Glomerular visceral epithelial cell (primary cell): ENCODE data around the gene GALK2.
"Not testable (repeated sequence)": the region's sequence is repeated elsewhere in the genome, so short reads cannot be mapped to it uniquely, and the experiment has no call there.

ENCODE experiments used
- DNase-seq: peaks from one replicate; pipeline ENCODE4 v3.0.0-alpha.2; 2016; ENCODE audit errors: extremely low spot score

GALK2 gene

DNA sequence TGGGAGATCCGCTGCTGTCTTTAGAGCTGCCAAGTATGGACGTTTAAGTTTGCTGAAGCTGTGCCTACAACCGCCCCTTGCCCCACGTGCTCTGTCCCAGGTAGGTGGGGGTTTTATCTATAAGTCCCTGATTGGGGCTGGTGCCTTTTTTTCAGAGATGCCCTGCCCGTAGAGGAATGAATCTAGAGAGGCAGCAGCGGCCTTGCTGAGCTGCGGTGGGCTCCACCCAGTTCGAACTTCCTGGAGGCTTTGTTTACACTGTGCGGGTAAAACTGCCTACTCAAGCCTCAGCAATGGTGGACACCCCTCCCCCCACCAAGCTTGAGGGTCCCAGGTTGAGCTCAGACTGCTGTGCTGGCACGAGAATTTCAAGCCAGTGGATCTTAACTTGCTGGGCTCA lies 169.6 kb downstream of the GALK2 start:
- no peak for DNase-seq

DNA sequence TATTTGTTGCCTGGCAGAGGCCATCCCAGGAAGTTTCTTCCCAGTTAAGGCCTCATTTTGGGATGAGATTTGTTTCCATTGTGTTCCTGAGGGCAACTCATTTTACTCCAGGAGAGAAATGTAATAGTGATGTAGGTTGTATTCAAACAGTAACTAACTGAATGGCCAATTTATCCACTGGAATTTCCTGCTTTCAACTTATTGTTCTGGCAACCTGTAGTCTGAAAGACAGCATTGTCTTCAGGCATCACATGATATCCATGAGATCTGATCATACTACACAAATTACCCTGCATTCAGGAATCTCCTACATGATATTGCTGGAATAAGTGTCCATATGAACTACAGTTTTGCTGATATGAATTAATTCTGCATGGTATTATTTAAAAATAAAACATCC lies 173.5 kb downstream of the GALK2 start:
- no peak for DNase-seq

DNA sequence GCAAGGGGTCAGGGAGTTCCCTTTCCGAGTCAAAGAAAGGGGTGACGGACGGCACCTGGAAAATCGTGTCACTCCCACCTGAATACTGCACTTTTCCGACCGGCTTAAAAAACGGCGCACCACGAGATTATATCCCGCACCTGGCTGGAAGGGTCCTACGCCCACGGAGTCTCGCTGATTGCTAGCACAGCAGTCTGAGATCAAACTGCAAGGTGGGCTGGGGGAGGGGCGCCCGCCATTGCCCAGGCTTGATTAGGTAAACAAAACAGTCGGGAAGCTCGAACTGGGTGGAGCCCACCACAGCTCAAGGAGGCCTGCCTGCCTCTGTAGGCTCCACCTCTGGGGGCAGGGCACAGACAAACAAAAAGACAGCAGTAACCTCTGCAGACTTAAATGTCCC lies 184.4 kb downstream of the GALK2 start:
- not testable (repeated sequence) for DNase-seq

DNA sequence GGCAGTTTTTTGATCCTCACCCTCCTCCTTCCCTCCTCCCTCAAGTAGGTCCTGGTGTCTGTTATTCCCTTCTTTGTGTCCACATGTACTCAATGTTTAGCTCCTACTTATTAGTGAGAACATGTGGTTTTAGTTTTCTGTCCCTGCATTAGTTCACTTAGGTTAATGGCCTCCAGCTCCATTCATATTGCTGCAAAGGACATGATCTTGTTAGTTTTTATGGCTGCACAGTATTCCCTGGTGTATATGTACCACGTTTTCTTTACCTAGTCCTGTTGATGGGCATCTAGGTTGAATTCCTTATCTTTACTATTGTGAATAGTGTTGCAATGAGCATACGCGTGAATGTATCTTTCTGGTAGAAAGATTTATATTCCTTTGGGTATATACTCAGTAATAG lies 191.3 kb downstream of the GALK2 start:
- no peak for DNase-seq

DNA sequence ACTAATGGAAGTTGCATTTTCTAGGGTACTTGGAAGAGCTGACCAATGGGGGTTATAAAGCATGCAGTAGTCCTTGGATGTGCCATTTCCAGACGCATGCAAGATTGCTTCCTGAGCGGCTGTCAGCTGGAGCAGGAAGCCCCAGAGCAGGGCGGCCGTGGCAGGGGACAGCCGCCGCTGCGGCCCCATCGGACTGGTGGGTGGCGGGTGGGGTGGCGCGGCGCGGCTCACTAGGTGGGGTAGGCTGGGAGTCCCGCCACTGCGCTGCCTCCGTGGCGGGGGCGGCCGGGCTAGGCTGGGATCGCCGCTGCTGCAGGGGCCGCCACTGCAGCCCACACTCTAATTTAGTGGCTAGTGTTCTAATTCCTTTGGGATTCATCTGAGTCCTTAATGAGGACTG lies 196.4 kb downstream of the GALK2 start:
- no peak for DNase-seq

DNA sequence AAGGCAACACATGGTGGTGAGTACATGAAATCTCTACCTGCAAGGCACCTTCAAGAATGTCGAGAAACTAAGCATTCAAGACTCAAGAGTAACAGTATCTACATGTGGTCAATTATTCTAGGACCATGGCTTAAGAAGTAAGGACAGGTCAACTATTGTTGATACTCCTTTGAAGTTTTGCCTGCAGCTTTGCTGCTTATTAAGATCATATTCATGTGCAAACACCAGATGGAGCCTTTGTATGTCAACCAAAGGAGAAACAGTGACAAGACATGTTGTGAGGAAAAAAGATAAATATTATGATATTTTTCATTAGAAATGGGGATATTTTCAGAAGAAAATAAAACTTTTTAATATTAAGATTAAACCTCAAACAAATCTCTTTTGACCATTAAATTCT lies 200.7 kb downstream of the GALK2 start:
- no peak for DNase-seq

DNA sequence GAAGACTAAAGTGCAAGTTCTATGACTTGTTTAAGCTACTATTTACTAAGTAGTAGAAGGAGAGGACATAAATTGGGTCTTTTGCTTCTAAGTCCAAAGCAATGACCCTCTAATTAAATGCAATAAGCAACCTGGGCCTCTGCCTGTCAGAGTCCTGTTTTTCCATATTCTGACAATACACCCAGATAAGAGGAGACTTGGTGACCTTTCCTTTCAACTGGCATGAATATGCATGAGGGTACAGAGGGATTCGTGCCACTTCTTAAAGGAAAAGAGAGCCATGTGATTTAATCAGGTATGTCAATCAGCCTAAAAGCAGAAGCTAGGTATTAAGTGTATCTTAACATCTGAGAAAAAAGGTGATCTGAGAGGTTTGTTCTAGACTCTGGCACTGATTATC lies 202.3 kb downstream of the GALK2 start:
- no peak for DNase-seq

DNA sequence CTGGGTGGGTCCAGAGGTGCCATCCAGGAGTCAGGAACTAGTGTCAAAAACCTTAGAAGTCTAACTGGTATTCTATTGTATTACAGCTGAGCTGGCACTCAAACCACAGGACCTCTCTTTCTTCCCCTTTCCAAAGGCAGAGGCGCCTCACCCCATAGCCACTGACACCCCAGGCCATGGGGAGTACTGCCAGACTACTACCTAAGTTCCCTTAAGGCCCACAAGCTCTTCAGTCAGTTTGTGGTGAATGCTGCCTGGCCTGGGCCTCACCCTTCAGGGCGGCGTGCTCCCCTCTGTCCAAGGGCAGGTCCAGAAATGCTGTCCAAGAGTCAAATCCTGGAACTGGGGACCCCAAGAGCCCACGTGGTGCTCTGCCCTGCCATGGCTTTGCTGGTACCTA lies 209.9 kb downstream of the GALK2 start:
- DNase-seq, result no peak

DNA sequence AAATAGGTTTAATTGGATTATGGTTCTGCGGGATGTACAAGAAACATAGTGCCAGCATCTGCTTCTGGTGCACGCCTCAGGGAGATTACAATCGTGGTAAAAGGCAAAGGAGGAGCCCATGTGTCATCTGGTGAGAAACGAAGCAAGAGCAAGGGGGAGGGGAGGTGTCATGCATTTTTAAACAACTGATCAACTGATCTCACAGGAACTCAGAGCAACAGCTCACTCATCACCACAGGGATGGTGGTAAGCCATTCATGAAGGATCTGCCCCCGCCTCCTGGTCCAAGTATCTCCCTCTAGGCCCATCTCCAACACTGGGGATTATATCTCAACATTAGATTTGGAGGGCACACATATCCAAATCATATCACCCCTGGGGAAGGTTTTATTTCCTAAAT lies 210.9 kb downstream of the GALK2 start:
- DNase-seq, result no peak
